Measurements from ENCODE around the gene CALCR. TPM values are rescaled to one million over a fixed set of nuclear protein-coding genes. Genes with fewer than 3 reads are reported as not detected.

The CALCR gene
- total RNA-seq, 1 experiment from 2014 or later, result not detected

GRCh38 chr7:93575555-93576399 is 1.3 kb upstream of the CALCR start:
- Histone ChIP-seq H3K9me2 (replicated peaks; ENCODE audit: low read length) (no peaks in the 10 kb centered on the region), H3F3A (ENCODE audit: low read length, unreplicated experiment) (no peaks in the 10 kb centered on the region), H2AFZ (ENCODE audit: low read length) (no peak overlapping the region), H3K4me1 (ENCODE audit: insufficient read depth, low read length) (no peaks in the 10 kb centered on the region), H3K27ac (ENCODE audit: low read length) (no peak overlapping the region), H3K27me3 (ENCODE audit: low read length) (peaks cover 82% of the 10 kb centered on the region), H3K9me3 (ENCODE audit: low read length) (no peaks in the 10 kb centered on the region), H4K20me1 (ENCODE audit: low read length) (no peaks in the 10 kb centered on the region), H3K4me3 (ENCODE audit: low read length) (no peak overlapping the region), H3K79me2 (ENCODE audit: low read length) (no peaks in the 10 kb centered on the region), H3K36me3 (ENCODE audit: low read depth, low read length) (no peaks in the 10 kb centered on the region), H3K9ac (ENCODE audit: low read length) (no peak overlapping the region), H3K4me2 (ENCODE audit: low read length) (no peak overlapping the region)
- no TSS peak for BruUV-seq (replicated peaks)
- TF ChIP-seq EZH2 (IDR thresholded peaks at IDR 0.05; ENCODE audit: low read length, unreplicated experiment), result no peak
- TF ChIP-seq, protein P1, sequence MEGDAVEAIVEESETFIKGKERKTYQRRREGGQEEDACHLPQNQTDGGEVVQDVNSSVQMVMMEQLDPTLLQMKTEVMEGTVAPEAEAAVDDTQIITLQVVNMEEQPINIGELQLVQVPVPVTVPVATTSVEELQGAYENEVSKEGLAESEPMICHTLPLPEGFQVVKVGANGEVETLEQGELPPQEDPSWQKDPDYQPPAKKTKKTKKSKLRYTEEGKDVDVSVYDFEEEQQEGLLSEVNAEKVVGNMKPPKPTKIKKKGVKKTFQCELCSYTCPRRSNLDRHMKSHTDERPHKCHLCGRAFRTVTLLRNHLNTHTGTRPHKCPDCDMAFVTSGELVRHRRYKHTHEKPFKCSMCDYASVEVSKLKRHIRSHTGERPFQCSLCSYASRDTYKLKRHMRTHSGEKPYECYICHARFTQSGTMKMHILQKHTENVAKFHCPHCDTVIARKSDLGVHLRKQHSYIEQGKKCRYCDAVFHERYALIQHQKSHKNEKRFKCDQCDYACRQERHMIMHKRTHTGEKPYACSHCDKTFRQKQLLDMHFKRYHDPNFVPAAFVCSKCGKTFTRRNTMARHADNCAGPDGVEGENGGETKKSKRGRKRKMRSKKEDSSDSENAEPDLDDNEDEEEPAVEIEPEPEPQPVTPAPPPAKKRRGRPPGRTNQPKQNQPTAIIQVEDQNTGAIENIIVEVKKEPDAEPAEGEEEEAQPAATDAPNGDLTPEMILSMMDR (conservative IDR thresholded peaks at IDR 0.05; ENCODE audit: low read depth, low read length), result no peak
- TF ChIP-seq EZH2phosphoT487 (IDR thresholded peaks at IDR 0.05; ENCODE audit: borderline replicate concordance, low read length), result no peak
- intact Hi-C loops (cut with micrococcal nuclease), result no loop called here
- ChIA-PET CTCF (no interaction called here), POLR2A (ENCODE audit: unreplicated experiment) (no interaction called here)
- ATAC-seq (no peak; the same call in 1 of the 2 replicates), DNase-seq (no peak)

DNA sequence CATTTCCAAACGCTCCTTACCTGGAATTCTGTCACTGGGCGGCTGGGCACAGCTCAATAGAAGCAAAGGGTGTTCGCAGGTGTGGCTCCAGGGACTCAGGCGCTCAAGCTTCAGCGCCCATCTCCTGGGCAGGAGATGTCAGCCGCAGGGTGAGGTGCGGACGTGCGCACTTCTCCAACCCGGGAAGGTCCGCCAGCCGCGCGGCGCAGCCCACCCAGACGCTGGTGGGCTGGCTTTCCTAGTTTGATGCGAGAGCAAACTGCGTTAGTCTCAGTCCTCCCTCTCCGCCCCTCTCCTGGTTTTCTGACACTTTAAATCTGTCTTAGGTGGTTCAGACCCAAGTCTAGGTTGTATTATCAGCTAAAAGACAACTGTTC is 267 bp downstream of the CALCR start:
- ChIA-PET CTCF (no interaction called here), POLR2A (ENCODE audit: unreplicated experiment) (interaction anchor here (0.7 kb wide), 2 partner anchors 174 to 582 kb away, joined by 3 to 4 read pairs; no protein-coding TSS in a partner anchor)
- ATAC-seq (no peak), DNase-seq (no peak)
- Histone ChIP-seq H3K4me1 (ENCODE audit: insufficient read depth, low read length) (no peaks in the 10 kb centered on the region), H2AFZ (ENCODE audit: low read length) (no peak overlapping the region), H4K20me1 (ENCODE audit: low read length) (no peaks in the 10 kb centered on the region), H3K4me3 (ENCODE audit: low read length) (no peak overlapping the region), H3K9ac (ENCODE audit: low read length) (no peak overlapping the region), H3K9me3 (ENCODE audit: low read length) (no peaks in the 10 kb centered on the region), H3K79me2 (ENCODE audit: low read length) (no peaks in the 10 kb centered on the region), H3K27ac (ENCODE audit: low read length) (no peak overlapping the region), H3K4me2 (ENCODE audit: low read length) (no peak overlapping the region), H3F3A (ENCODE audit: low read length, unreplicated experiment) (no peaks in the 10 kb centered on the region), H3K9me2 (replicated peaks; ENCODE audit: low read length) (no peaks in the 10 kb centered on the region), H3K36me3 (ENCODE audit: low read depth, low read length) (no peaks in the 10 kb centered on the region), H3K27me3 (ENCODE audit: low read length) (peaks cover 81% of the 10 kb centered on the region)
- TF ChIP-seq EZH2 (IDR thresholded peaks at IDR 0.05; ENCODE audit: low read length, unreplicated experiment), result peak; percentile 47
- TF ChIP-seq EZH2phosphoT487 (IDR thresholded peaks at IDR 0.05; ENCODE audit: borderline replicate concordance, low read length), result no peak
- BruUV-seq (replicated peaks), result no TSS peak
- intact Hi-C loops (cut with micrococcal nuclease), result no loop called here

DNA sequence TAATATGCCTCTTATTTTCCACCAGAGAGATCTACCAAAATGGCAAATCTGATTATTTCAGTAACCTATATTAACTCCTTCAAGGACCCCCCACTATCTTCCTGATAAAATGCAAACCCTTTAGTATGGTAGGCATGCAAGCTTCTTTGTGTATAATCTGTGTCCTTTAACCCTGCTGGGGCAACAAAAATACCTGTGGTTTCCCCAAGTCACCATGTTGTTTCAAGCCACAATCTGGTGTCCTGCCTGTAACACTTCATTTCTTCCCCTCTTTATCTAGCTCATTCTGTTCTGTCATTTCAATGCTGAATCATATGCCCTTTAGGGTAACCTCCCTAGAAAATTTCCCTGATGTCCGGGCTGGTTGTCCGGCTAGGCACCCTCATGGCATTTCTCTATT is 5.3 kb downstream of the CALCR start:
- peaks cover 69% of the 10 kb centered on the region for H3K27me3 ChIP-seq (ENCODE audit: low read length)
- H3K4me3 ChIP-seq (ENCODE audit: low read length), result no peak overlapping the region
- POLR2A ChIA-PET (ENCODE audit: unreplicated experiment), result no interaction called here
- no peaks in the 10 kb centered on the region for H3K9me3 ChIP-seq (ENCODE audit: low read length)
- no peaks in the 10 kb centered on the region for H3K9me2 ChIP-seq (replicated peaks; ENCODE audit: low read length)
- H3K4me1 ChIP-seq (ENCODE audit: insufficient read depth, low read length), result no peaks in the 10 kb centered on the region
- H3K9ac ChIP-seq (ENCODE audit: low read length), result no peak overlapping the region
- H3K79me2 ChIP-seq (ENCODE audit: low read length), result no peaks in the 10 kb centered on the region
- no peak overlapping the region for H2AFZ ChIP-seq (ENCODE audit: low read length)
- TF ChIP-seq, protein P1 (conservative IDR thresholded peaks at IDR 0.05; ENCODE audit: low read depth, low read length), result no peak
- TF ChIP-seq EZH2 (IDR thresholded peaks at IDR 0.05; ENCODE audit: low read length, unreplicated experiment) (no peak), EZH2phosphoT487 (IDR thresholded peaks at IDR 0.05; ENCODE audit: borderline replicate concordance, low read length) (no peak)
- BruUV-seq (replicated peaks), result no TSS peak
- no peaks in the 10 kb centered on the region for H3F3A ChIP-seq (ENCODE audit: low read length, unreplicated experiment)
- intact Hi-C loops (cut with micrococcal nuclease), result no loop called here
- H3K27ac ChIP-seq (ENCODE audit: low read length), result no peak overlapping the region
- DNase-seq (no peak), ATAC-seq (no peak)
- H3K36me3 ChIP-seq (ENCODE audit: low read depth, low read length), result no peaks in the 10 kb centered on the region
- no peak overlapping the region for H3K4me2 ChIP-seq (ENCODE audit: low read length)
- CTCF ChIA-PET, result no interaction called here
- no peaks in the 10 kb centered on the region for H4K20me1 ChIP-seq (ENCODE audit: low read length)
